GM19324 (cell line): ENCODE results near the gene MINDY3.

Experiments
- ATAC-seq: cut with Tn5 transposase; IDR thresholded peaks from one replicate; pipeline ENCODE4 v1.9.1; 2021; ENCODE audit warnings: mild to moderate bottlenecking, moderate library complexity; ENCODE audit not compliant: unreplicated experiment, low FRiP score

The MINDY3 gene

GRCh38 chr10:15740261-15740660 is 120.0 kb downstream of the MINDY3 start:
- no peak for ATAC-seq

GRCh38 chr10:15739254-15739970 is 120.9 kb downstream of the MINDY3 start:
- no peak for ATAC-seq

GRCh38 chr10:15738270-15738925 is 121.9 kb downstream of the MINDY3 start:
- ATAC-seq, result no peak

GRCh38 chr10:15737656-15738055 is 122.7 kb downstream of the MINDY3 start:
- no peak for ATAC-seq

- ATAC-seq, result no peak
Measured at GRCh38 chr10:15735763-15736162, 124.5 kb downstream of the MINDY3 start.

- ATAC-seq, result no peak
Measured at GRCh38 chr10:15730341-15730740, 130.0 kb downstream of the MINDY3 start.

GRCh38 chr10:15729890-15730289 is 130.4 kb downstream of the MINDY3 start:
- no peak for ATAC-seq
